HG02588 (cell line): ENCODE measurements around the gene MLF2.

ENCODE experiments used
- ATAC-seq: cut with Tn5 transposase; IDR thresholded peaks from one replicate; pipeline ENCODE4 v1.9.1; 2021; ENCODE audit warnings: mild to moderate bottlenecking, moderate library complexity; ENCODE audit not compliant: unreplicated experiment

The MLF2 gene

GRCh38 chr12:6698352-6699046, 54.4 kb downstream of the MLF2 start:
- ATAC-seq = no peak
